Mesendoderm (in vitro differentiated cells): ENCODE data around the gene TTC39C.
"Not testable (repeated sequence)": the region's sequence is repeated elsewhere in the genome, so short reads cannot be mapped to it uniquely, and the experiment has no call there.

ENCODE experiments used
- DNase-seq: peaks from one replicate; pipeline ENCODE4 v3.0.0; 2013
- H2AK5ac ChIP-seq: 2 replicates; pipeline ENCODE4 v1.6.1; 2013; ENCODE audit warnings: low read length, inconsistent platforms
- H2BK120ac ChIP-seq: 2 replicates; pipeline ENCODE4 v1.6.1; 2013; ENCODE audit warnings: low read depth, mild to moderate bottlenecking, low read length, moderate library complexity, mixed read lengths
- H2BK15ac ChIP-seq: replicated peaks from 2 replicates; pipeline ENCODE4 v1.6.1; 2013; ENCODE audit warnings: low read depth, mild to moderate bottlenecking, moderate library complexity
- H2BK5ac ChIP-seq: 2 replicates; pipeline ENCODE4 v1.6.1; 2013; ENCODE audit warnings: low read length, inconsistent platforms
- H3K18ac ChIP-seq: 2 replicates; pipeline ENCODE4 v1.6.1; 2013; ENCODE audit warnings: mild to moderate bottlenecking, low read length, mixed read lengths
- H3K23ac ChIP-seq: one replicate; pipeline ENCODE4 v1.6.1; 2013; ENCODE audit warnings: low read length
- H3K27ac ChIP-seq: 2 replicates; pipeline ENCODE4 v1.5.1; 2013; ENCODE audit warnings: low read depth, mild to moderate bottlenecking, inconsistent platforms, low read length, moderate library complexity
- H3K27me3 ChIP-seq: 2 replicates; pipeline ENCODE4 v1.6.1; 2013; ENCODE audit warnings: low read length, control low read depth, mild to moderate bottlenecking, inconsistent platforms; ENCODE audit not compliant: insufficient read depth, poor library complexity
- H3K36me3 ChIP-seq: 2 replicates; pipeline ENCODE4 v1.6.1; 2013; ENCODE audit warnings: low read length, inconsistent platforms; ENCODE audit not compliant: control insufficient read depth, insufficient read depth
- H3K4ac ChIP-seq: one replicate; pipeline ENCODE4 v1.6.1; 2013; ENCODE audit warnings: low read depth, mild to moderate bottlenecking, low read length, moderate library complexity
- H3K4me1 ChIP-seq: 2 replicates; pipeline ENCODE4 v1.6.1; 2013; ENCODE audit warnings: low read depth, low read length, inconsistent platforms; ENCODE audit not compliant: control insufficient read depth
- H3K4me2 ChIP-seq: 2 replicates; pipeline ENCODE4 v1.6.1; 2013; ENCODE audit warnings: low read length
- H3K4me3 ChIP-seq: 2 replicates; pipeline ENCODE4 v1.5.1; 2013; ENCODE audit warnings: mild to moderate bottlenecking, low read length
- H3K56ac ChIP-seq: one replicate; pipeline ENCODE4 v1.6.1; 2013; ENCODE audit warnings: low read length
- H3K79me1 ChIP-seq: 2 replicates; pipeline ENCODE4 v1.6.1; 2013; ENCODE audit warnings: low read length, inconsistent platforms
- H3K79me2 ChIP-seq: 2 replicates; pipeline ENCODE4 v1.6.1; 2013; ENCODE audit warnings: mild to moderate bottlenecking, low read length; ENCODE audit not compliant: control insufficient read depth, insufficient read depth
- H3K9ac ChIP-seq: 2 replicates; pipeline ENCODE4 v1.6.1; 2013; ENCODE audit warnings: low read length, inconsistent platforms
- H4K5ac ChIP-seq: one replicate; pipeline ENCODE4 v1.6.1; 2013; ENCODE audit warnings: low read length
- H4K8ac ChIP-seq: one replicate; pipeline ENCODE4 v1.6.1; 2013; ENCODE audit warnings: low read depth, mild to moderate bottlenecking, control low read depth, low read length, moderate library complexity
- WGBS: extraction: QIAGEN DNeasy Blood & Tissue Kit; methylation state at CpG from one replicate; pipeline ENCODE4 v1.1.7; 2013; ENCODE audit warnings: low lambda C conversion rate, missing lambda C conversion rate; ENCODE audit not compliant: insufficient coverage; ENCODE audit errors: extremely low coverage; 5-methylcytosine and 5-hydroxymethylcytosine counted together

The TTC39C gene

GRCh38 chr18:24140697-24141096, 126.1 kb downstream of the TTC39C start:
- H4K8ac ChIP-seq: no peak overlapping the region
- no peak overlapping the region for H2BK5ac ChIP-seq
- H3K4ac ChIP-seq: no peak overlapping the region
- DNase-seq: no peak
- H3K79me1 ChIP-seq: no peaks in the 10 kb centered on the region
- no peak overlapping the region for H2AK5ac ChIP-seq
- no peaks in the 10 kb centered on the region for H3K36me3 ChIP-seq
- H2BK120ac ChIP-seq: no peak overlapping the region
- H3K4me2 ChIP-seq: no peak overlapping the region
- peaks cover 7% of the 10 kb centered on the region for H3K4me1 ChIP-seq
- H3K18ac ChIP-seq: no peak overlapping the region
- H3K56ac ChIP-seq: no peak overlapping the region
- no peaks in the 10 kb centered on the region for H3K27me3 ChIP-seq
- no peak overlapping the region for H3K23ac ChIP-seq
- WGBS: no CpG with 5 or more reads among the region's 2 CpGs
- H3K79me2 ChIP-seq: no peaks in the 10 kb centered on the region
- H2BK15ac ChIP-seq: no peak overlapping the region
- no peak overlapping the region for H3K4me3 ChIP-seq
- H3K9ac ChIP-seq: no peak overlapping the region
- no peak overlapping the region for H4K5ac ChIP-seq
- no peak overlapping the region for H3K27ac ChIP-seq

- H2BK5ac ChIP-seq: no peak overlapping the region
- H2BK120ac ChIP-seq: no peak overlapping the region
- no peaks in the 10 kb centered on the region for H3K36me3 ChIP-seq
- H3K79me2 ChIP-seq: no peaks in the 10 kb centered on the region
- H3K23ac ChIP-seq: no peak overlapping the region
- no peak overlapping the region for H3K4me2 ChIP-seq
- H3K4me3 ChIP-seq: no peak overlapping the region
- no peak overlapping the region for H3K27ac ChIP-seq
- no peak overlapping the region for H3K18ac ChIP-seq
- DNase-seq: no peak
- no peak overlapping the region for H4K5ac ChIP-seq
- no peak overlapping the region for H3K9ac ChIP-seq
- no peak overlapping the region for H4K8ac ChIP-seq
- no peak overlapping the region for H3K4ac ChIP-seq
- no peaks in the 10 kb centered on the region for H3K79me1 ChIP-seq
- no peak overlapping the region for H2BK15ac ChIP-seq
- H3K27me3 ChIP-seq: no peaks in the 10 kb centered on the region
- H3K56ac ChIP-seq: no peak overlapping the region
- H3K4me1 ChIP-seq: peaks cover 4% of the 10 kb centered on the region
- no peak overlapping the region for H2AK5ac ChIP-seq
Observed at GRCh38 chr18:24142376-24142775, 127.8 kb downstream of the TTC39C start.

- H4K5ac ChIP-seq, H3K4ac ChIP-seq: not testable (repeated sequence)
Observed at GRCh38 chr18:24149591-24149990, 135.0 kb downstream of the TTC39C start.

GRCh38 chr18:24153397-24153796, 138.8 kb downstream of the TTC39C start:
- H2BK5ac ChIP-seq: no peak overlapping the region
- WGBS: no CpG with 5 or more reads among the region's 3 CpGs
- no peaks in the 10 kb centered on the region for H3K79me2 ChIP-seq

More at GRCh38 chr18:24149591-24149990, 135.0 kb downstream of the TTC39C start:
- not testable (repeated sequence) for H4K8ac ChIP-seq, H3K79me1 ChIP-seq, H3K36me3 ChIP-seq, DNase-seq, H3K27me3 ChIP-seq, H3K56ac ChIP-seq, H2BK120ac ChIP-seq, H3K4me3 ChIP-seq, H3K4me2 ChIP-seq, H2BK15ac ChIP-seq, H3K18ac ChIP-seq, H3K9ac ChIP-seq, H3K79me2 ChIP-seq, H3K23ac ChIP-seq, H3K4me1 ChIP-seq, H2AK5ac ChIP-seq, H2BK5ac ChIP-seq, H3K27ac ChIP-seq
- WGBS: no CpG with 5 or more reads among the region's 28 CpGs

GRCh38 chr18:24157855-24158254, 143.3 kb downstream of the TTC39C start:
- H3K79me2 ChIP-seq: no peaks in the 10 kb centered on the region
- H3K4me3 ChIP-seq: no peak overlapping the region
- no peak overlapping the region for H2BK15ac ChIP-seq
- no peak overlapping the region for H4K5ac ChIP-seq
- no peak overlapping the region for H2AK5ac ChIP-seq
- no peak overlapping the region for H2BK5ac ChIP-seq
- no peaks in the 10 kb centered on the region for H3K4me1 ChIP-seq
- H3K9ac ChIP-seq: no peak overlapping the region
- H3K27me3 ChIP-seq: no peaks in the 10 kb centered on the region
- no peak overlapping the region for H3K23ac ChIP-seq
- H3K36me3 ChIP-seq: peaks cover 2% of the 10 kb centered on the region
- H3K4me2 ChIP-seq: no peak overlapping the region
- no peak overlapping the region for H4K8ac ChIP-seq
- WGBS: no CpG with 5 or more reads among the region's 3 CpGs
- H3K18ac ChIP-seq: no peak overlapping the region
- no peak overlapping the region for H3K4ac ChIP-seq
- H2BK120ac ChIP-seq: no peak overlapping the region
- no peak for DNase-seq
- no peak overlapping the region for H3K27ac ChIP-seq
- no peak overlapping the region for H3K56ac ChIP-seq
- no peaks in the 10 kb centered on the region for H3K79me1 ChIP-seq

More at GRCh38 chr18:24153397-24153796, 138.8 kb downstream of the TTC39C start:
- no peak overlapping the region for H2BK15ac ChIP-seq
- H3K4ac ChIP-seq: no peak overlapping the region
- H3K23ac ChIP-seq: no peak overlapping the region
- H3K56ac ChIP-seq: no peak overlapping the region
- H3K4me1 ChIP-seq: no peaks in the 10 kb centered on the region
- no peaks in the 10 kb centered on the region for H3K27me3 ChIP-seq
- H3K79me1 ChIP-seq: no peaks in the 10 kb centered on the region
- no peak overlapping the region for H4K5ac ChIP-seq
- no peak for DNase-seq
- H3K4me3 ChIP-seq: no peak overlapping the region
- no peak overlapping the region for H4K8ac ChIP-seq
- H3K27ac ChIP-seq: no peak overlapping the region
- H2BK120ac ChIP-seq: no peak overlapping the region
- H3K9ac ChIP-seq: no peak overlapping the region
- H3K36me3 ChIP-seq: no peaks in the 10 kb centered on the region
- H2AK5ac ChIP-seq: no peak overlapping the region
- H3K4me2 ChIP-seq: no peak overlapping the region
- no peak overlapping the region for H3K18ac ChIP-seq

- Histone ChIP-seq H2BK5ac (no peak overlapping the region), H3K23ac (no peak overlapping the region), H3K79me2 (no peaks in the 10 kb centered on the region), H3K79me1 (no peaks in the 10 kb centered on the region), H4K8ac (no peak overlapping the region), H3K4me3 (no peak overlapping the region), H3K56ac (no peak overlapping the region), H4K5ac (no peak overlapping the region), H3K4ac (no peak overlapping the region), H3K9ac (no peak overlapping the region), H3K36me3 (peaks cover 2% of the 10 kb centered on the region), H3K18ac (no peak overlapping the region), H2AK5ac (no peak overlapping the region), H3K4me2 (no peak overlapping the region), H3K4me1 (no peaks in the 10 kb centered on the region), H3K27me3 (no peaks in the 10 kb centered on the region), H2BK15ac (no peak overlapping the region), H3K27ac (no peak overlapping the region), H2BK120ac (no peak overlapping the region)
- no peak for DNase-seq
- no CpG with 5 or more reads among the region's 5 CpGs for WGBS
Observed at GRCh38 chr18:24160086-24160485, 145.5 kb downstream of the TTC39C start.
